DND-41 (cell line): ENCODE data around the gene ASF1B.

Experiments used
- ATAC-seq: fragments of 200-7000 bp; cut with Tn5 transposase; 3 replicates; pipeline ENCODE4 v1.9.1; 2021; ENCODE audit warnings: low read depth; ENCODE audit not compliant: insufficient read depth
- DNase-seq: peaks from one replicate; pipeline ENCODE4 v3.0.0-alpha.2; 2020
- H2AFZ ChIP-seq: 2 replicates; pipeline ENCODE4 v1.6.0; 2012; ENCODE audit warnings: low read depth, low read length
- H3K27ac ChIP-seq: 2 replicates; pipeline ENCODE4 v1.5.1; 2012; ENCODE audit warnings: low read length, inconsistent platforms
- H3K27me3 ChIP-seq: fragments of 200-600 bp; sonication (generic); 2 replicates; pipeline ENCODE4 v1.6.0; 2012; ENCODE audit warnings: low read length, mild to moderate bottlenecking, inconsistent platforms; ENCODE audit not compliant: insufficient read depth, poor library complexity
- H3K36me3 ChIP-seq: 2 replicates; pipeline ENCODE4 v1.5.1; 2012; ENCODE audit warnings: low read length, inconsistent platforms; ENCODE audit not compliant: insufficient read depth
- H3K4me1 ChIP-seq: 2 replicates; pipeline ENCODE4 v1.5.1; 2012; ENCODE audit warnings: mild to moderate bottlenecking, low read length; ENCODE audit not compliant: insufficient read depth
- H3K4me2 ChIP-seq: 2 replicates; pipeline ENCODE4 v1.6.0; 2012; ENCODE audit warnings: mild to moderate bottlenecking, moderate library complexity, low read length, inconsistent platforms; ENCODE audit not compliant: insufficient read depth
- H3K4me3 ChIP-seq, 2 experiments: fragments of 200-600 bp in 1 of 2; shearing (Covaris generic) in 1 of 2; 2 replicates each; pipeline ENCODE4 v1.5.1; 2012 to 2016; ENCODE audit warnings: inconsistent platforms in 2 of 2, low read length in 2 of 2, mild to moderate bottlenecking in 2 of 2, low read depth in 1 of 2, moderate library complexity in 1 of 2
- H3K79me2 ChIP-seq: 2 replicates; pipeline ENCODE4 v1.6.0; 2012; ENCODE audit warnings: low read length, inconsistent platforms; ENCODE audit not compliant: insufficient read depth
- H3K9ac ChIP-seq: 2 replicates; pipeline ENCODE4 v1.6.0; 2012; ENCODE audit warnings: low read depth, mild to moderate bottlenecking, inconsistent platforms, low read length, moderate library complexity
- H3K9me3 ChIP-seq: 2 replicates; pipeline ENCODE4 v1.5.1; 2012; ENCODE audit warnings: low read length, moderate library complexity, mild to moderate bottlenecking, inconsistent platforms; ENCODE audit not compliant: insufficient read depth, severe bottlenecking
- H4K20me1 ChIP-seq: 2 replicates; pipeline ENCODE4 v1.6.0; 2012; ENCODE audit warnings: low read length; ENCODE audit not compliant: insufficient read depth
- CTCF ChIP-seq: IDR thresholded peaks from 2 replicates; pipeline ENCODE4 v1.5.1; 2012; ENCODE audit warnings: borderline replicate concordance, low read length, moderate library complexity, mild to moderate bottlenecking; ENCODE audit not compliant: poor library complexity, severe bottlenecking; ENCODE audit errors: extremely low read depth
- EZH2 ChIP-seq: IDR thresholded peaks from 3 replicates; pipeline ENCODE4 v1.6.1; 2012; ENCODE audit warnings: borderline replicate concordance, low read depth, mild to moderate bottlenecking, moderate library complexity, low read length, inconsistent platforms; ENCODE audit not compliant: severe bottlenecking

The ASF1B gene

DNA sequence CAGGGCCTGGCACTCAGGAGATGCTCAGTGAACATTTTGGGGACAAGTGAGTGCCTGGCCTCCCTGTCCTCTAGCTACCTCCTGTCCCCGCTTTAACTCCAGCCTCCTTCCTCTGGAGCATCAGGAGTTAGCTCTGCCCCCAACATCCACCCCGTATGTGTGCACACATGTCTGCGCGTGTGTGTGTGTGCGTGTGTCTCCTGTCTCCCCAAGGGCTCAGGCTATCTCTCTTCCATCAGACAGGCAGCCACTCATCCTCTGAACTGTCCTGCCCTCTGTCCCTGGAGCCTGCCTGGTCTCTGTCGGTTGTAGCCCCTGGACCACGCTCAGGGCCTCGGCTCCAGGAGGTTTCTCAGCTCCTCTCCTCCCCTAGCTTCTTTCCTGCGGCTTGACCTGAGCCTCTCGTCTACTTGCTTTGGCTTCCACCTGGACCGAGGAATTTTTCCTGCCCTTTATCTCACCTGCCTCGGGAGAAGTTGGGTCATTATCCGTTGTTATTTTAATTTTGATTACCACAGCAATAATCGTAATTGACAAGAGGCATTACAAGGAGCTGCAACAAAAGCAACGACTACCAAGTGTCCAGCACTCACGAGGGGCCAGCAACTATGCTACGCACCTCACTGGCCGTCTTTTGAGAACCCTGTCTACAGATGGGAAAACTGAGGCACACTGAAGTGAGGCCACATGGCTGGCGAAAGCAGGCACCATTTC, 32.0 kb upstream of the ASF1B start:
- Histone ChIP-seq H2AFZ (no peak overlapping the region), H3K36me3 (peaks cover 43% of the 10 kb centered on the region), H3K4me3 (no peak overlapping the region), H3K27me3 (no peaks in the 10 kb centered on the region), H3K9me3 (no peaks in the 10 kb centered on the region), H3K79me2 (no peaks in the 10 kb centered on the region), H3K4me2 (no peak overlapping the region), H3K27ac (no peak overlapping the region), H3K4me1 (no peaks in the 10 kb centered on the region), H3K9ac (no peak overlapping the region), H4K20me1 (peaks cover 14% of the 10 kb centered on the region)
- TF ChIP-seq EZH2 (no peak), CTCF (no peak)
- DNase-seq (no peak), ATAC-seq (no peak)

DNA sequence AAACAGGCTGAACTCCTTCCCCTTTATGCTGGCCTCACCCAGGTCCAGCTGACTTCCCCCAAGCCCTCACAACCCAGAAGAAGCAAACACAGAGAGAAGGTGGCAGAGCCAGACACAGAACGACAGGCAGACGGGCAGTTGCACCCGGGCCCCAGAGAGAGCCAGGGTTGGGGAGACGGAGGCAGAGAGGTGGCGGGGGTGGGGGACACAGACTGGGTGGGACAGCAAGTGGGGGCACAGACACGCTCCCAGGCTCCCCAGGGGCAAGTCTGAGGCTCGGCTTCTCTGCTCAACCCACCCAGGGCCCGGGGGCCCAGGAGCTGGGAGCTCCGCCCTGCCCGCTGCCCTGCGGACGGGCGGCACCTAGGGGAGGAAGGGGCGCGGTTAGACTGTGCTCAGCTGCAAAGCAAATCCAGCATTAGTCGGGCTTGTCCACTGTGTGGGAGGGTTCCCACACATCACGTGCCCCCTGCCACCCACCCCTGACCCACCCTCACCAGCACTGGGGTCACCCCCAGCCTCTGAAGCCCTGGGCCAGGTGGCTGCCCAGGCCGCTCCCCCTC, 31.3 kb upstream of the ASF1B start:
- no peak for DNase-seq

DNA sequence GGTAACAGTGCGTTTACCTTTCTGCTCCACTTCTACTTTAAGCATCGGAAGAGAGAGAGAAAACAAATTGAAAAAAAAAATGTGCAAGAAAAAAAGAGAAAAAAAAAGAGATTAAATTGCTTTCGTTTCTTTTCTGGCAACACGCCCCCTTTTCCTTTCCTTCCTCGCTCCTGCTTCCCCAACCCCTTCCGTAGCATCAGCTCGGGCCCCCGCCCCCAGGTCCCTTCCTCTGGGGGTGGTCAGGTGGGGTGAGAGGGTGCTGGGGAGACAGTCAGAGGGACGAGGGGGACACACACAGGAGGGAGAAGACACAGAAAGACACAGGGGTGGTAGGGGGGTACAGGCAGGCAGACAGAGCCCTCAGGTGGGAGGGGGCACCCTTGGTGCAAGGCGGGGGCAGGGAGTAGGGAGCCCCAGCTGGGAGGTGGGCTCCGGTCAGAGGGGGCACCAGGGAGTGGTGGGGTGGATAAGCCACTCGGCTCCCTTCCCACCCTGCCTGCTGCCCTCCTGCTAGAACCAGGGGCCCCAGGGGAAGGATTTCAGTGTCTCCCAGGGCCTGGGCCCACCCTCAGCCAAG, 30.7 kb upstream of the ASF1B start:
- H3K36me3 ChIP-seq, result peaks cover 42% of the 10 kb centered on the region
- H3K27me3 ChIP-seq, result no peaks in the 10 kb centered on the region
- no peak overlapping the region for H3K4me3 ChIP-seq
- no peaks in the 10 kb centered on the region for H3K9me3 ChIP-seq
- TF ChIP-seq EZH2 (no peak), CTCF (no peak)
- 0 out of 3 replicates have a peak, but pooled peaks have one; percentile 4 for ATAC-seq
- no peak for DNase-seq
- no peaks in the 10 kb centered on the region for H3K4me1 ChIP-seq
- no peak overlapping the region for H3K4me2 ChIP-seq
- peaks cover 16% of the 10 kb centered on the region for H4K20me1 ChIP-seq
- no peak overlapping the region for H2AFZ ChIP-seq
- H3K9ac ChIP-seq, result no peak overlapping the region
- H3K79me2 ChIP-seq, result no peaks in the 10 kb centered on the region
- H3K27ac ChIP-seq, result no peak overlapping the region

More for the DNA sequence above, 31.3 kb upstream of the ASF1B start:
- H3K79me2 ChIP-seq, result no peaks in the 10 kb centered on the region
- no peaks in the 10 kb centered on the region for H3K27me3 ChIP-seq
- H4K20me1 ChIP-seq, result peaks cover 14% of the 10 kb centered on the region
- 0 out of 3 replicates have a peak, but pooled peaks have one; percentile 2 for ATAC-seq
- no peaks in the 10 kb centered on the region for H3K9me3 ChIP-seq
- no peak overlapping the region for H2AFZ ChIP-seq
- no peaks in the 10 kb centered on the region for H3K4me1 ChIP-seq
- H3K4me3 ChIP-seq, result no peak overlapping the region
- TF ChIP-seq EZH2, result no peak
- no peak for TF ChIP-seq CTCF
- no peak overlapping the region for H3K27ac ChIP-seq
- no peak overlapping the region for H3K4me2 ChIP-seq
- H3K36me3 ChIP-seq, result peaks cover 45% of the 10 kb centered on the region
- no peak overlapping the region for H3K9ac ChIP-seq
